Peyer's patch (tissue), 4 donors: ENCODE data around the gene KCNQ2. TPM values are rescaled to one million over a fixed set of nuclear protein-coding genes. Genes with fewer than 3 reads are reported as not detected.

ENCODE experiments used
- DNase-seq, 3 donors: peaks; one replicate each; pipeline ENCODE4 v3.0.0-alpha.2; 2017 to 2019
- H3K27ac ChIP-seq, 4 donors: fragments of 200-600 bp; sonication (generic); one replicate each; pipeline ENCODE4 v1.5.1; 2016 to 2019
- H3K27me3 ChIP-seq, 2 donors: fragments of 200-600 bp; sonication (generic); one replicate each; pipeline ENCODE4 v1.5.1; 2019
- H3K36me3 ChIP-seq, 3 donors: fragments of 200-600 bp; sonication (generic); one replicate each; pipeline ENCODE4 v1.5.1; 2016 to 2019
- H3K4me1 ChIP-seq, 4 donors: fragments of 200-600 bp; sonication (generic); one replicate each; pipeline ENCODE4 v1.5.1; 2016 to 2019
- H3K4me3 ChIP-seq, 4 donors: fragments of 200-600 bp; sonication (generic); 1 replicate in 3 of 4; 2 replicates in 1 of 4; pipeline ENCODE4 v1.5.1; 2016 to 2019; ENCODE audit warnings: mild to moderate bottlenecking in 1 of 4
- H3K9me3 ChIP-seq, 4 donors: fragments of 200-600 bp; sonication (generic); one replicate each; pipeline ENCODE4 v1.5.1; 2016 to 2019; ENCODE audit warnings: mild to moderate bottlenecking in 1 of 4
- POLR2A ChIP-seq, 2 donors: fragments of 450-650 bp; IDR thresholded peaks; one replicate each; pipeline ENCODE4 v1.5.1; 2017; ENCODE audit warnings: antibody characterized with exemption in 2 of 2, mild to moderate bottlenecking in 2 of 2, moderate library complexity in 2 of 2
- total RNA-seq, 4 donors: library from RNA; depleted of rRNA; stranded (reverse); fragments of >200 nt; gene quantifications; one replicate each; pipeline ENCODE4 v1.1.0, GENCODE V29; 2016
- TF ChIP-seq, protein P1 (sequence below), 6 experiments: fragments of 450-650 bp in 4 of 6; fragments of 200-600 bp in 2 of 6; sonication (generic) in 1 of 6; IDR thresholded peaks; one replicate each; pipeline ENCODE4 v1.5.1; 2017 to 2019; ENCODE audit warnings: antibody characterized with exemption in 6 of 6, mild to moderate bottlenecking in 3 of 6, moderate library complexity in 1 of 6

The KCNQ2 gene
- total RNA-seq, 4 donors from 2014 or later, result not detected

GRCh38 chr20:63373996-63374395 is 98.5 kb downstream of the KCNQ2 start:
- TF ChIP-seq POLR2A (IDR thresholded peaks at IDR 0.05), result no peak
- TF ChIP-seq, protein P1, sequence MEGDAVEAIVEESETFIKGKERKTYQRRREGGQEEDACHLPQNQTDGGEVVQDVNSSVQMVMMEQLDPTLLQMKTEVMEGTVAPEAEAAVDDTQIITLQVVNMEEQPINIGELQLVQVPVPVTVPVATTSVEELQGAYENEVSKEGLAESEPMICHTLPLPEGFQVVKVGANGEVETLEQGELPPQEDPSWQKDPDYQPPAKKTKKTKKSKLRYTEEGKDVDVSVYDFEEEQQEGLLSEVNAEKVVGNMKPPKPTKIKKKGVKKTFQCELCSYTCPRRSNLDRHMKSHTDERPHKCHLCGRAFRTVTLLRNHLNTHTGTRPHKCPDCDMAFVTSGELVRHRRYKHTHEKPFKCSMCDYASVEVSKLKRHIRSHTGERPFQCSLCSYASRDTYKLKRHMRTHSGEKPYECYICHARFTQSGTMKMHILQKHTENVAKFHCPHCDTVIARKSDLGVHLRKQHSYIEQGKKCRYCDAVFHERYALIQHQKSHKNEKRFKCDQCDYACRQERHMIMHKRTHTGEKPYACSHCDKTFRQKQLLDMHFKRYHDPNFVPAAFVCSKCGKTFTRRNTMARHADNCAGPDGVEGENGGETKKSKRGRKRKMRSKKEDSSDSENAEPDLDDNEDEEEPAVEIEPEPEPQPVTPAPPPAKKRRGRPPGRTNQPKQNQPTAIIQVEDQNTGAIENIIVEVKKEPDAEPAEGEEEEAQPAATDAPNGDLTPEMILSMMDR (IDR thresholded peaks at IDR 0.05), result no peak
- H3K36me3 ChIP-seq, result no peaks in the 10 kb centered on the region
- no peak for DNase-seq
- no peaks in the 10 kb centered on the region for H3K27me3 ChIP-seq
- H3K4me3 ChIP-seq, result no peak overlapping the region
- no peaks in the 10 kb centered on the region for H3K4me1 ChIP-seq
- H3K9me3 ChIP-seq, result no peaks in the 10 kb centered on the region
- no peak overlapping the region for H3K27ac ChIP-seq

DNA sequence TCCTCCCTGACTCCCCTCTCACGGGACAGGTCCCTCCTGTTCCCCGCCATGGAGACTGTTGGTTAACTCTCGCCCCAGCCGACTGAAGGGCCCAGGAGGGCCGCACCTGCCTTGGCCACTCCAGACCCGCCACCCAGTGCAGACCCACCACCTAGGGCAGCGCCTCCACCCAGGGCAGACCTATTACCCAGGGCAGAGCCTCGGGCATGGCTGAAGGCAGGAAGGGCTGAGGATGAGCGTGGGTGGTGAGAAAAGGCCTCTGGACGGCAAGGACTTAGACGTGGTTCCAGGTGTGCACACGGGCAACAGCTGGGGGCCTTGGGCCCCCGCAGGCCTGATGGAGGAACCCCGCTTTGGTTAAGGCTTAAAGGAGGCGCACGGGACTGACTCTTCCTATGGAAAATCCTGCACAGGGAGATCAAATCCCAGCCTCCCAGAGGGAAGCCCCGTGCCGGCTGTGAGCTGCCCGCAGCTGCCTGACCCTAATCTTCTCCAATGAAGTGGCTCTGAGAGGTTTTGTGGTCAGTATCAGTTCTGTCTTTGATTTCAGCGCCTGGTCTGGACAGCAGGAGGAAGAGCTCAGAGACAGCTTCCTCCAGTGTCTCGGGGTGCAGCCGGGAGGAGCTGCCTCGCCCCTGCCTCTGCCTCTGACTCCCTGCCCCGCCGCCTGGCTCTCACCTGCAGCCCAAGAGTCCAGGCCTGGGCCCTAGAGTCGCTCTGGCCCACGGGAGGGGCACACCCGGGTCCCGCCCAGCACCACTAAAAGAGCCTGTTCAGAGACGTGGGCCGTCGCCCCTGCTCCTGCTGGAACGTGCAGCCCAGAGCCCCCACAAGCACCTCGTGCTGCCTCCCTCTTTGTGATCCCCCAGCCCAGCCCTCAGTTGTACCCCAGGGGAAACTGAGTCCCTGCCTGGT is 99.2 kb downstream of the KCNQ2 start:
- Histone ChIP-seq H3K4me1 (no peaks in the 10 kb centered on the region), H3K27ac (no peak overlapping the region), H3K27me3 (no peaks in the 10 kb centered on the region), H3K4me3 (no peak overlapping the region), H3K9me3 (no peaks in the 10 kb centered on the region), H3K36me3 (no peaks in the 10 kb centered on the region)
- TF ChIP-seq, protein P1 (IDR thresholded peaks at IDR 0.05), result no peak
- no peak for DNase-seq

- no peak for TF ChIP-seq POLR2A (IDR thresholded peaks at IDR 0.05)
- TF ChIP-seq, protein P1 (IDR thresholded peaks at IDR 0.05), result no peak
- no peak overlapping the region for H3K27ac ChIP-seq
- H3K9me3 ChIP-seq, result no peaks in the 10 kb centered on the region
- no peaks in the 10 kb centered on the region for H3K27me3 ChIP-seq
- DNase-seq, result no peak
- no peak overlapping the region for H3K4me3 ChIP-seq
- no peaks in the 10 kb centered on the region for H3K4me1 ChIP-seq
- H3K36me3 ChIP-seq, result no peaks in the 10 kb centered on the region
Measured at GRCh38 chr20:63371291-63371865, 101.1 kb downstream of the KCNQ2 start.

- no peaks in the 10 kb centered on the region for H3K36me3 ChIP-seq
- no peaks in the 10 kb centered on the region for H3K9me3 ChIP-seq
- H3K27me3 ChIP-seq, result no peaks in the 10 kb centered on the region
- H3K4me3 ChIP-seq, result no peak overlapping the region
- no peaks in the 10 kb centered on the region for H3K4me1 ChIP-seq
- TF ChIP-seq, protein P1 (IDR thresholded peaks at IDR 0.05), result no peak
- DNase-seq, result no peak
- no peak overlapping the region for H3K27ac ChIP-seq
Measured at GRCh38 chr20:63370618-63371187, 101.8 kb downstream of the KCNQ2 start.

- TF ChIP-seq, protein P1 (IDR thresholded peaks at IDR 0.05), result no peak
- no peak for TF ChIP-seq POLR2A (IDR thresholded peaks at IDR 0.05)
- Histone ChIP-seq H3K4me3 (no peak overlapping the region), H3K36me3 (no peaks in the 10 kb centered on the region), H3K27ac (no peak overlapping the region), H3K27me3 (no peaks in the 10 kb centered on the region), H3K4me1 (no peaks in the 10 kb centered on the region), H3K9me3 (no peaks in the 10 kb centered on the region)
- no peak for DNase-seq
Measured at GRCh38 chr20:63369724-63370617, 102.5 kb downstream of the KCNQ2 start.
